HEK293 (cell line): ENCODE measurements around the gene ALPK3.

Experiments used
- PRDM1 ChIP-seq: fragments of 450-650 bp; formaldehyde crosslinking; IDR thresholded peaks from 2 replicates; pipeline ENCODE4; 2016; ENCODE audit warnings: missing biosample characterization, missing genetic modification characterization
- PRDM10 ChIP-seq: fragments of 450-650 bp; formaldehyde crosslinking; IDR thresholded peaks from 2 replicates; pipeline ENCODE4 v1.5.1; 2016; ENCODE audit warnings: missing biosample characterization, missing genetic modification characterization
- REST ChIP-seq: fragments of 450-650 bp; formaldehyde crosslinking; IDR thresholded peaks from 2 replicates; pipeline ENCODE4 v1.5.1; 2016; ENCODE audit warnings: missing biosample characterization, missing genetic modification characterization
- ZBTB8A ChIP-seq: fragments of 450-650 bp; formaldehyde crosslinking; IDR thresholded peaks from 2 replicates; pipeline ENCODE4 v1.5.1; 2016; ENCODE audit warnings: missing biosample characterization, missing genetic modification characterization
- ZNF704 ChIP-seq: fragments of 450-650 bp; formaldehyde crosslinking; IDR thresholded peaks from 2 replicates; pipeline ENCODE4 v1.5.1; 2016; ENCODE audit warnings: missing biosample characterization, missing genetic modification characterization

GRCh38 chr15:84829428-84829827, 12.3 kb downstream of the ALPK3 start:
- TF ChIP-seq ZBTB8A (tag by site-specific recombination), result no peak
- no peak for TF ChIP-seq PRDM1 (tag by site-specific recombination)
- no peak for TF ChIP-seq REST (tag by site-specific recombination)
- no peak for TF ChIP-seq ZNF704 (tag by site-specific recombination)
- TF ChIP-seq PRDM10 (tag by site-specific recombination), result no peak
